ENCODE measurements around the gene PLS1.
"Not testable (repeated sequence)": the region's sequence is repeated elsewhere in the genome, so short reads cannot be mapped to it uniquely, and the experiment has no call there.

- TF ChIP-seq CTCF, EZH2phosphoT487, EZH2 (IDR thresholded peaks at IDR 0.05): not testable (repeated sequence)
These were observed 7.2 kb downstream of the PLS1 start for GRCh38 chr3:142603386-142603705.

All from neural progenitor cell (in vitro differentiated cells).